ENCODE data around the gene DNAJC12. TPM values are rescaled to one million over a fixed set of nuclear protein-coding genes. Genes with fewer than 3 reads are reported as not detected.
"Not testable (repeated sequence)": the region's sequence is repeated elsewhere in the genome, so short reads cannot be mapped to it uniquely, and the experiment has no call there.

DNAJC12 gene
- total and polyA plus RNA-seq, 7 donors: 2.1 to 20.4 (median 7.8) TPM

DNA sequence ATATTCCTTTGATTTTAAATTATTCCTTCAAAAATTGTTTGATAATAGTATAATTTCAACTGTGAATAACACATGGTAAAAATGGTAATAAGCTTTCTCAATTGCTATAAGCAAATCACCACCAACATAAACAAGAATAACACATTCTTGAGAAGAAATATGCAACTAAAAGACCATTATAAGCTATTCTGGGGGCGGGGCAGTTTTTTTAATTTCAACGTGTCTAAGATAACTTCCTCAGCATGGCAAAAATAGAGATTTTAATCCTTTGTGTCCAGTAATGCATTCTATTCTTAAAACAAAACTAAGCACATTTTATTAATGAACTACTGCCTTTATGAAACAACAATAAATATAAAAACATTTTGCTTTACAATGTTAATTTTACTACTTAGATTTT lies 1.5 kb downstream of the DNAJC12 start:
- intact Hi-C loops (cut with DNase I): no loop called here
- Histone ChIP-seq H3K27ac (no peak overlapping the region), H3K9me3 (no peaks in the 10 kb centered on the region), H3K27me3 (ENCODE audit: insufficient read depth in 3 of 3, low read length in 2 of 3) (no peaks in the 10 kb centered on the region), H3K4me1 (peaks cover 4% of the 10 kb centered on the region), H3K36me3 (ENCODE audit: insufficient read depth in 1 of 2, low read depth in 1 of 2) (no peaks in the 10 kb centered on the region), H3K4me3 (peak overlapping the region; percentile 65)
- WGBS, 3 donors: 35 to 43% (median 42%) methylated on average over 2 of the region's 2 CpGs
- ATAC-seq: no peak
- TF ChIP-seq, protein P1, sequence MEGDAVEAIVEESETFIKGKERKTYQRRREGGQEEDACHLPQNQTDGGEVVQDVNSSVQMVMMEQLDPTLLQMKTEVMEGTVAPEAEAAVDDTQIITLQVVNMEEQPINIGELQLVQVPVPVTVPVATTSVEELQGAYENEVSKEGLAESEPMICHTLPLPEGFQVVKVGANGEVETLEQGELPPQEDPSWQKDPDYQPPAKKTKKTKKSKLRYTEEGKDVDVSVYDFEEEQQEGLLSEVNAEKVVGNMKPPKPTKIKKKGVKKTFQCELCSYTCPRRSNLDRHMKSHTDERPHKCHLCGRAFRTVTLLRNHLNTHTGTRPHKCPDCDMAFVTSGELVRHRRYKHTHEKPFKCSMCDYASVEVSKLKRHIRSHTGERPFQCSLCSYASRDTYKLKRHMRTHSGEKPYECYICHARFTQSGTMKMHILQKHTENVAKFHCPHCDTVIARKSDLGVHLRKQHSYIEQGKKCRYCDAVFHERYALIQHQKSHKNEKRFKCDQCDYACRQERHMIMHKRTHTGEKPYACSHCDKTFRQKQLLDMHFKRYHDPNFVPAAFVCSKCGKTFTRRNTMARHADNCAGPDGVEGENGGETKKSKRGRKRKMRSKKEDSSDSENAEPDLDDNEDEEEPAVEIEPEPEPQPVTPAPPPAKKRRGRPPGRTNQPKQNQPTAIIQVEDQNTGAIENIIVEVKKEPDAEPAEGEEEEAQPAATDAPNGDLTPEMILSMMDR (IDR thresholded peaks at IDR 0.05): no peak
- DNase-seq: no peak

DNA sequence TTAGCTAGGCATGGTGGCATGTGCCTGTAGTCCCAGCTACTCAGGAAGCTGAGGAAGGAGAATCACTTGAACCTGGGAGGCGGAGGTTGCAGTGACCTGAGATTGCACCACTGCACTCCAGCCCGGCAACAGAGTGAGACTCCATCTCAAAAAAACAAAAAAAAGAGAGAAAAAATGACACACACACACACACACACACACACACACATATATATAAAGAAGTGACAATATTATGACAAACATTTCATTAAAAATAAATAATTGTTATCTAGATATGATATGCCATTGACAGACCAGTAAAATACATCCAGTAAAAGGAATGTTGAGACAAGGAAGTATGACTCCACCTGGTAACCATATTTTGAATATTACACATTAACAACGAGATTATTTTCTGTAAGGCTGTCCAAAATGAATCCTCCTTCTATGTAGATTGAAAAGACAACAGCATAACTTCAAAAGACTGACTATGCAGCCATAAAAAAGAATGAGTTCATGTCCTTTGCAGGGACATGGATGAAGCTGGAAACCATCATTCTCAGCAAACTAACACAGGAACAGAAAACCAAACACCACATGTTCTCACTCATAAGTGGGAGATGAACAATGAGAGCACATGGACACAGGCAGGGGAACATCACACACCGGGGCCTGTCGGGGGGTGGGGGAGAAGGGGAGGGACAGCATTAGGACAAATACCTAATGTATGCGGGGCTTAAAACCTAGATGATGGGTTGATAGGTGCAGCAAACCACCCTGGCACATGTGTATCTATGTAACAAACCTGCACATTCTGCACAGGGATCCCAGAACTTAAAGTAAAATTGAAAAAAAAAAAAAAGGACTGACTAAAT lies 2.2 kb downstream of the DNAJC12 start:
- H3K9me3 ChIP-seq; intact Hi-C loops (cut with DNase I); DNase-seq; H3K36me3 ChIP-seq (ENCODE audit: insufficient read depth in 1 of 2, low read depth in 1 of 2); H3K4me1 ChIP-seq; H3K27ac ChIP-seq; ATAC-seq; H3K27me3 ChIP-seq (ENCODE audit: insufficient read depth in 3 of 3, low read length in 2 of 3): not testable (repeated sequence)
- 61 to 64% (median 61%) methylated on average over 6 of the region's 6 CpGs for WGBS, 3 donors
- peak overlapping the region; percentile 65 for H3K4me3 ChIP-seq

DNA sequence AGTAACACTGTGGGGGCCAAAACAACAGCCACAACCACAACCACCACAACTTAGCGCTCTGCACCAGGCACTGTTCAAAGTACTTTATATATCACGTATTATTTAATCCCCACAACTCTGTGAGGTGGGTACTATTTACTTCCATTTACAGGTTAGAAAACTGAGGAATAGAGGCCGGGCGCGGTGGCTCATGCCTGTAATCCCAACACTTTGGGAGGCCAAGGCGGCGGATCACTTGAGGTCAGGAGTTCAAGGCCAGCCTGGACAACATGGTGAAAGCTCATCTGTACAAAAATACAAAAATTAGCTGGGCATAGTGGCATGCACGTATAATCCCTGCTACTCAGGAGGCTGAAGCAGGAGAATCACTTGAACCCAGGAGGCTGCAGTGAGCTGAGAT lies 3.6 kb downstream of the DNAJC12 start:
- Histone ChIP-seq H3K4me1 (peaks cover 4% of the 10 kb centered on the region), H3K27ac (no peak overlapping the region), H3K27me3 (ENCODE audit: insufficient read depth in 3 of 3, low read length in 2 of 3) (no peaks in the 10 kb centered on the region), H3K36me3 (ENCODE audit: insufficient read depth in 1 of 2, low read depth in 1 of 2) (no peaks in the 10 kb centered on the region), H3K4me3 (no peak overlapping the region), H3K9me3 (no peaks in the 10 kb centered on the region)
- ATAC-seq: no peak
- intact Hi-C loops (cut with DNase I): no loop called here
- DNase-seq: no peak
- TF ChIP-seq, protein P1 (IDR thresholded peaks at IDR 0.05): no peak
- WGBS, 3 donors: 94 to 96% (median 96%) methylated on average over 8 of the region's 8 CpGs

DNA sequence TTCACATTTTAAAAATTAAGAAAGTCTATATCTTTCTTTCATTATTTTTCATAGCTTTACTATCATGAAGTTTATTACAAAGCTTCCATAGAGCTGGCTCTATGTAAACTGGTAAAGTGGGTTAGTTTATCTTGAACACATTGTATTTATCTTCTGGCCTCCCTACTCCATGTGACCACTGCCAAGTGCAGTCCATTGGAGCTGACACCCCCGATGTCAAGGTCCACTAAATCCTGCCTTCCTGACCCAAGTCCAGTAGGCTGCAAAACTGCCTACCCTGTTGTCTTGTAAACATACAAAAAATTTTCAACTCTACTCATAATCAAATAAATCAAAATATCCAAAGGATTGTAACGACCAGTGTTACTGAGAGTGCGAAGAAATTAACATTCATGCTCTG lies 10.2 kb downstream of the DNAJC12 start:
- DNase-seq (no peak), ATAC-seq (no peak)
- Histone ChIP-seq H3K4me3 (no peak overlapping the region), H3K9me3 (no peaks in the 10 kb centered on the region), H3K27ac (no peak overlapping the region), H3K36me3 (ENCODE audit: insufficient read depth in 1 of 2, low read depth in 1 of 2) (no peaks in the 10 kb centered on the region), H3K27me3 (ENCODE audit: insufficient read depth in 3 of 3, low read length in 2 of 3) (no peaks in the 10 kb centered on the region), H3K4me1 (no peaks in the 10 kb centered on the region)
- intact Hi-C loops (cut with DNase I): no loop called here
- 77 to 87% (median 77%) methylated on average over 3 of the region's 3 CpGs for WGBS, 3 donors
- TF ChIP-seq, protein P1 (IDR thresholded peaks at IDR 0.05): no peak

DNA sequence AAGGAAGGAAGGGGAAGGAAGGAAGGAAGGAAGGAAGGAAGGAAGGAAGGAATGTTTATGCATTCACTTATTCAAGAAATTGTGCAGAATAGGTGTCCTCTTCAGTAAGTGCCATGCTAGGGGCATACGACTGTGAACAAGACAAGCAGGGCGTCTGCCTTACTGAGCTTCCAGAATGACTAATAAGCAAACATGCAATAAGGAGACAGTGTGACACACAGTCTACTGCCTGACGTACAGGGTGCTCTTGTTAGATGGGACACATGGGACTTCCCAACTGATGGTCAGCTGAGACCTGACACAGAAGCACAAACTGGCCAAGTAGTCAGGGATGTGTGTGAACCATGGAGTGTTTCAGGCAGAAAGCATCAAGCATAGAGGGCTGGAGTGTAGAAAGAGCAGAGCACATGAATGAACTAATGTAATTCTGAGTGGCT lies 18.2 kb downstream of the DNAJC12 start:
- 75 to 86% (median 85%) methylated on average over 3 of the region's 3 CpGs for WGBS, 3 donors
- H3K36me3 ChIP-seq (ENCODE audit: insufficient read depth in 1 of 2, low read depth in 1 of 2): peaks cover 0 to 4% of the 10 kb centered on the region in 2 donors
- H3K27ac ChIP-seq: no peak overlapping the region
- H3K4me3 ChIP-seq: no peak overlapping the region
- ATAC-seq: peak in 3 of 4 donors; percentile 50 to 68 (median 55)
- intact Hi-C loops (cut with DNase I): no loop called here
- H3K4me1 ChIP-seq: no peaks in the 10 kb centered on the region
- DNase-seq: no peak
- TF ChIP-seq, protein P1 (IDR thresholded peaks at IDR 0.05): no peak
- H3K27me3 ChIP-seq (ENCODE audit: insufficient read depth in 3 of 3, low read length in 2 of 3): no peaks in the 10 kb centered on the region
- no peaks in the 10 kb centered on the region for H3K9me3 ChIP-seq
